ENCODE results near the gene GRIA3.
"Not testable (repeated sequence)": the region's sequence is repeated elsewhere in the genome, so short reads cannot be mapped to it uniquely, and the experiment has no call there.

Gene GRIA3

DNA sequence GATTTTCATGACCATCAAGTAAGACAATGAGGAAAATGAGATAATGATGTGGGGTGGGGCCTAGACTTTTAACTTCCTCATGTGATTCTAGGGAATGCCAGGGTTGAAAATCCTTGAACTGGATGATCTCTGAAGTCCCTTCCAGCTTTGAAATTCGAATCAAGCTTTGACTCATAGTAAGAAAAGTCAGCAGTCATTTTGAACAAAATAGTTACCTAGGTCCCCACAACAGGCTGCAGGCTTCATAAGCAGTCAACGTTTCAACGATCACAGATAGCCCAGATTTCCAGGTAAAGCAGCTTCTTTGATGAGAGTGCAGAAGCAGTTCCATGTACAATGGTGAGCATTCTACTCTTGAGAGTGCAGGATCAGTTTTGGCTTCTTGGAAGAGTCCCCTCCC lies 93.7 kb downstream of the GRIA3 start:
- no peak for FAIRE-seq

DNA sequence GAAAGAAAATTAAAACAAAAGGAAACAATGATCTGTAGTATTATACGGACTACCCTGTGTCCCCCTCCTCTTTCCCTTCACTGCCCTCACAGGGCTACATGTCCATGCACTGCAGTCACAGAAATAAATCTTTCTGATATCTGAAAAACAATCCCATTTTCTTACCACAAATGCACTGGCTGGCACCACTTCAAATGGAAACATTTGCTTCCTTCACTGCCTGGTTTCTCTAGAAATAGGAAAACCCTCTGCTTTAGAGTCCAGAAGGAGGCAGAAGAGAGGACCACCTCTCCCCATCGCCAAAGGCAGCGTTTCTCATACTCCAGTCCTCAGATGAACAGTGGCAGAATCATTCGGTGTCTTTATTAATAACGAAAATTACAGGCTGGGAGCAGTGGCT lies 98.2 kb downstream of the GRIA3 start:
- no peak for FAIRE-seq

DNA sequence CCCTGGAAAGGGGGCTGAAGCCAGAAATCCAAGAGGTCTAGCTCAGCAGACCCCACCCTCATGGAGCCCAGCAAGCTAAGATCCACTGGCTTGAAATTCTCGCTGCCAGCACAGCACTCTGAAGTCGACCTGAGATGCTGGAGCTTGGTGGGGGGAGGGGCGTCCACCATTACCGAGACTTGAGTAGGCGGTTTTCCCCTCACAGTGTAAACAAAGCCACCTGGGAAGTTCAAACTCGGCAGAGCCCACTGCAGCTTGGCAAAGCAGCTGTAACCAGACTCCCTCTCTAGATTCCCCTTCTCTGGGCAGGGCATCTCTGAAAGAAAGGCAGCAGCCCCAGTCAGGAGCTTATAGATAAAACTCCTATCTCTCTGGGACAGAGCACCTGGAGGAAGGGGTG lies 99.3 kb downstream of the GRIA3 start:
- not testable (repeated sequence) for FAIRE-seq

DNA sequence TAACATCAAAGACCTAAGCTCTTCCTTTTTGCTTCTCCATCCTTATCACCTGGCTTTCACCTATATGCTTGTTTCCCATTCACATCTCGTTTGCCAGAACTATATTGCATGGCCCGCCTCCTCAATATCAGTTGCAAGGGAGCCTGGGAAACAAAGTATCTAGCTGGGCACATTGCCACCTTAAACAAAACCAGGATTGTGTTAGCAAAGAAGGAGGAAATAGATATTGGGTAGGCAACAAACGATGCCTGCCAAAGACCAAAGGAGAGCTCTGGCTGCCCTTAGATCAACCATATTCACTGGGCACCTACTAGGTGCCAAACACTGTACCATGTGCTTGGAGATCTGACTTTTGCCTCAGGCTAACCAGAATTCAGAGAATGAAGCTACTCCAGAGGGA lies 107.5 kb downstream of the GRIA3 start:
- no peak for FAIRE-seq

DNA sequence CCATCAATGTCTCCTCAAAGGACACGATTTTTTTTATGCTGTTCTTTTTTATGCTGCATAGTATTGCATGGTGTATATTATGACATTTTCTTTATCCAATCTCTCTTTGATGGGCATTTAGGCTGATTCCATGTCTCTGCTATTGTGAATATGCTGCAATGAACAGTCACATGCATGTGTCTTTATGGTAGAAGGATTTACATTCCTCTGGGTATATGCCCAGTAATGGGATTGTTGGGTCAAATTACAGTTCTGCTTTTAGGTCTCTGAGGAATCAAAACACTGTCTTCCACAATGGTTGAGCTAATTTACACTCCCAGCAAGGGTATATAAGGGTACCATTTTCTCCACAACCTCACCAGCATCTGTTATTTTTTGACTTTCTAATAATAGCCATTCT lies 113.9 kb downstream of the GRIA3 start:
- FAIRE-seq: no peak

DNA sequence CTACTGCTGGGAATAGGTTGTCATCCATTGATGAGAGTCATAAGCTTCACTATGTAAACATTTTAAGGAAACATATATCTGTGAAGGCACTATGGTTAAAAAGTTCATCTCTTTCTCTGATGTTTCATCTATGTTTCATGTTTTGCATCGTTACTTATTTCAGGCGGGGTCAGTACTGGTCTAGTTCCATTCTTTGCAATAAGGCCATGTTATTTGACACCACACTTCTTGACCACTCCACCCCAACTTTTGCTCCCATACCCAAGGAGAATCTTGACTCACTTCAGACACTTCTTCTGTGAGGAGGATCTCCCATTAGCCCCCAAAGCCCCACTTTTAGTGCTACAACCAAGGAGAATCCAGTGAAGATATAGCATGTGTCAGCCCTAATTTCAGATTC lies 119.4 kb downstream of the GRIA3 start:
- FAIRE-seq: no peak

DNA sequence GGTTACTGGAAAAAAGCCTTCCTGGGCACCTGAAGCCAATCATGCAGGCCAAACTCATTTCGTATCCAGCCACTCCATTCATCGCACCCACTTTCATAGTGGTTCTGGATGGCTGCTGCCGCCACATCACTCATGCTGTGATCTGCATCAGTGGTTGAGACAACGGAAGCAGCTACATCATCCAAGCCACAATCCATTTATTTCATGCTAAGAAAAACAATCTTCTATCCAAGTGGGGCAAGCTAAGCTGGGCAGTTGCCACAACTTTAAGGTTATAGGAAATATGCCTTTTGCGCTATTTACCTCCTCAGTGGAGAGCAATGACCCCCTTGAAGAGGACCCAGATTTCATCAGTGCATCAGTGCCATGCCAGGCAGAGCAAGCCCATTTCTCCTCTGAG lies 124.6 kb downstream of the GRIA3 start:
- FAIRE-seq: no peak

DNA sequence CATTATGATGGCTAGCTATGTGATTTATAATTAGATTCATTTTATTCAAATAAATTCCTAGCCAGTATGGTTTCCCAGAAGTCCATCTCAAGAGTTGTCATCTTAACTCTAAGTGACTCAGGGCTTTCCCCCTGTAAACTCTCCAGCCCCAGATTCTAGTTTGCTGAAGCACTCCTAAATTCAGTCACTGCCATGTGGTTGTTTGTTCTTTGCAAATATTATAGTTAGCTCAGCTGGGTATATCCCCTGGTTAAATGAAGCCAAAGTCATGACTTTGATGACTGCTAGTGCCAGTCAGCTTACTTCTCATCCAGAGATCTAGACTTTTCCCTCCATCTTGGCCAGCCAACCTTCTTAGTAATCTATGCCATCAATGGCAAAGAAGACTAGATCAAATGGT lies 126.0 kb downstream of the GRIA3 start:
- no peak for FAIRE-seq

DNA sequence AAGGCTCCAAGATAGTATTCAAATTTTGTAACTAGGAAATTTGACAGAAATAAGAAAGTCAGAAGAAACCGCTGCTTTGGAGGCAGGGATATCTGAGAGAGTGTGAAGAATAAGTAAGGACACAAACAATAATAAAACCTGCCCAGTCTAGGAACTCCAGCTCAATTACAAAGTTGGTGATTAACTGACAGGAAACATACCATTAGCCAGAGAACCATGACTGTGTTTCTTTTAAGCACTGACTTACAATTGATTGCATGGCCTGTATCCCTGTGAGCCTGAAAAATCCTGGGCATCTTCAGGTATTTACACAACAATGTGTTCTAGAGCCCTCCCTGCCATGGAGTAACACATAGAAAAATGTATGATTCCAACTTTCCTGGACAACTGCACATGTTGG lies 127.4 kb downstream of the GRIA3 start:
- FAIRE-seq: no peak

DNA sequence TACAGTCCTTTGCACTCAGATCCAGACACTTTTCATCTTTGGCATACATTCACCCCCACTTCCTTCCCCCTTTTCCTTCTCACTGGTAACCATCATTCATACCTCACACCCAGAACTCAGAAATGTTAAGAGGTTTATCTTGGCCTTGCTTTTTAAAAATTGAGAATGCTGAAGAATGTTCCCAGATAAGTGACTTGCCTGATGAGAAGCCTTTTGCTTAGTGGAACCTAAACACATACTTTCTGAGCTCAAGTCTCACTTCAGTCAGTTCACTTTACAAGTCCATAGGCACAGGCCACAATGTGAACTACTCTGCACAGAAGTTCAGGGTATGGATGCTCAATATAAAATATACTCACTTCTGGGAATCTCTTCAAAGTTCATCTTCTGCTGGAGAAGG lies 129.4 kb downstream of the GRIA3 start:
- FAIRE-seq: no peak

DNA sequence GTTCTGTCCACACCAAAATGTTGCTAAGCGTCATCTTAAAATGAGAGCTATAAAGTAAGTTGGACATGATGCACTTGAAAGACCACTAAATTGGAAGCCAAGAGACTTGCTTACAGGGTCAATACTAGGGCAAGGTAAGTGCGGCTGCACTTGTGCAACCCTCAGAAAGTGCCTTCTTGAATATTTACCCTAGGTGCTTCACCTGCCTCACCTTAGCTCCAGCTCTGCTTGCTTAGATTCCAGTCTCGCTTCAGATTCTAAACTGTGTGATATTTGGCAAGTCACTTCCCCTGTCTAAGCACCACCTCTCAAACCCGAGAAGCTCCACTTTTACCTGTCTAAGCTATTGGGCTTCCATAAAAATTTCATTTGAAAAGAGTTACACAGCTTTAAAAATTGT lies 136.5 kb downstream of the GRIA3 start:
- no peak for FAIRE-seq

DNA sequence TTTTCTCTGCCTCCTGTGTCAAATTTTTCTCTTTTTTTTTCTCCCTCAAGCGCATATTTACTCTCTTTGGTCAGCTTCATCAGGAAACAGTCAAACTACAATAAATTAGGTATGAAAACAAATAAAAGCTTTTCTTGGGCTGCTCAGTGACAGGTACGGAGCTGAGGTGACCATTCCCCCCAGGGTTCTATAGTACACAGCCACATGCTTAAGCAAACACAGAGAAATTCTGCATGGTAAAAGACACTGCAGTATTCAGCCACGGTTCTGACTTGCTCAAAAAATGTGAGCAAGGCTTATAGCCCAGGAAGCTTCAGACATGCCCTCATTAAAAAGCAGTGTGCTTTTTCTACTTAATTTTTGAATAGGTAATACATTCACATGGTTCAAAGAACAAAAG lies 138.5 kb downstream of the GRIA3 start:
- no peak for FAIRE-seq

DNA sequence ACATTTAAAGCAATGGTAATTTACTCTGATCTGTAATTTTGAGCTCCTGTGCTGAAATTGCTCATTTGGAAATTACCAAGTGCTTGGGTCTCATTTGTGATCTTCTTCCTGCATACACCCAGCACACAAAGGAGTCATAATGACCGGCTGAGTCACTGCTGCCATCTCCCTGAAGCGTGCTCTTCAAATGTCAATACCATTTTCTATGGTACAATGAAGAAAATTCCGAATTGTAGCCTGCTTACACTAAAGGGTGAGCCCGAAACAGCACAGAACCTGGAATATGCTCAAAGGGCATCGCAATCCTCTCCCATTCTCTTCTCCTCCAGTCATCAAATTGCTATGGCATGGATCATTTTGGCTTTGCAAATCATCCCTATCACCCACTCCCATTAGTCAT lies 140.5 kb downstream of the GRIA3 start:
- no peak for FAIRE-seq

DNA sequence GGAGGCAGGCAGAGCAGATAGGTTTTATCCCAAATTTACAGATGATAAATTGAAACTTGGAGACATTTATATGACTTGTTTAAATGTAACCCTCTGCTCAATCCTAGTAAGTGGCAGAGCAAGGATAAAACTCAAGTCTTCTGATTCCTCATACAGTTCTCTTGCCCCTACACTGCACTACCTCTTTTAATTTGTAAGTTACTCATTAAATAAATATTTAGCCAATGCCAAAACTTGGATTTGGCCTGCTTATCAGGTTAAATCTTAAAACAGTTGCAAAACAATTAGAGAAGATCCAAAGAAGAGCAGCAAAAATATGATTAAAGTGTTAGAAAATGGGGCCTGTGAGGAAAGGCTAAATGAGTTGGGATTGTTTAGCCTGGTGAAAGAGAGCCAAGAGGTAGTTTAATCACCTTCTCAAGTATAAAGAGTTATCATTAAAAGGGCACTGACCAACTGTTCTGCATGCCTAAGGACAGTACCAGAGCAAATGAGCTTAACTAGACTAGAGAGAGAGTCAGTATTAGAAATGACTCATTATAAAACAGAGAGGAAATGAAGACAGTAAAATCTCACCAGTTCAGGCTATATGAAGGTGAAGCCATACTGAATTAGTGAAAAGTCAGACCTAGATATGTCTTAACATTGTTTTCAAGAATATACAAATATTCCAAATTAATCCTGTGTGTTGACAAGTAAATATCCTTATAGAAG lies 146.3 kb downstream of the GRIA3 start:
- no peak for FAIRE-seq

DNA sequence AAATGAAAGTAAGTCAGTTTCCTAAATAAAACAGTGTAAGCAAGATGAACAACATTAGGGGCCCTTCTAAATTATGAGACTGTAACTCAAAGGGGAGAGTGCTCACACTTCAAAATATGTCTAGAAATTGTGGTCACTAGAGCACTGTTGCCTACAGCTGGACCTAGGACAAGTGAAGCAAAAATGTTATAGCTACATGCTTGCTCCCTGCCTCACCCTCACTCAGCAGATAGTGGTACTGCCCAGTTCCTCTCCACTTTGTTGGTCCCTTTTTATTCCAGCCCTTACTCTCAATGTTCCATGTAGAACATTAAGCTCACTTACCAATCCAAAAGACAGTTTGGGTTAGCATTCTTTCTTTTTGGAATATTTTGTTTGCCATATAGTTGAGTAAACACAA lies 147.3 kb downstream of the GRIA3 start:
- FAIRE-seq: no peak

DNA sequence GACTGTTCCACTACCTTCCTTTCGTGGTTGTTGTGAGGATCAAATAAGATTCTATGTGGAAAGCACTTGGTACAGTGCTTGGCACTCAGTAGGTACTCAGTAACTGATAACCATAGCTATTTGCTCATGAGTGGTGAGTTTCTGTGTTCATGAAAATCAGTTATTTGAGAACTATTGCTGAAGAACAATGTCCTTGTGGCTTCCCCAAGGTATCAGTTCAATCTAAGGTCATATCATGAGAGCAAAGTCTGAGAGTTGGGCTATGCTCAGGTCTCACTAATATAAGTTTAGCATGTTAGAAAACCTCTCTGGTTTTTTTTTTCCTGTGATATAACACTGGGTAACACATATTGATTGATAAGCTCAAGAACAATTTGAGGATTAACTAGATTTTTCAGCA lies 147.8 kb downstream of the GRIA3 start:
- FAIRE-seq: no peak

DNA sequence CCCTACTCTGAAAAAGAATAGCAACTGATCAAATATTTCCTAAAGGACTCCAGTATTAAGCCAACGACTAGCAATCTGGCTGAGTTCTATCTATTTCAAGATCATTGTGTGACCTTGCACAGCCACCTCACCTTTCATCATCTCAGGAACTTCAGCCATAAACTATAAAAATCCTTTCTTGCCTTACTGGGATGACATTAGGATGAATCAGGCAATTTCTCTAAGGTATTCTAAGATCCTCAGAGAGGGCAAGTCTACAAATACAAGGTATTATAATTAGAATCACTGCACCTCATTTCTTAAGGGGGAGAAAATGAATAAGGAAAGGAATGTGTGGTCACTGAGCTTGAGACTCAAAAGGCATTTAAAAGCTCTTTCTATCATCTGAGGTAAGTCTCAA lies 152.6 kb downstream of the GRIA3 start:
- no peak for FAIRE-seq

DNA sequence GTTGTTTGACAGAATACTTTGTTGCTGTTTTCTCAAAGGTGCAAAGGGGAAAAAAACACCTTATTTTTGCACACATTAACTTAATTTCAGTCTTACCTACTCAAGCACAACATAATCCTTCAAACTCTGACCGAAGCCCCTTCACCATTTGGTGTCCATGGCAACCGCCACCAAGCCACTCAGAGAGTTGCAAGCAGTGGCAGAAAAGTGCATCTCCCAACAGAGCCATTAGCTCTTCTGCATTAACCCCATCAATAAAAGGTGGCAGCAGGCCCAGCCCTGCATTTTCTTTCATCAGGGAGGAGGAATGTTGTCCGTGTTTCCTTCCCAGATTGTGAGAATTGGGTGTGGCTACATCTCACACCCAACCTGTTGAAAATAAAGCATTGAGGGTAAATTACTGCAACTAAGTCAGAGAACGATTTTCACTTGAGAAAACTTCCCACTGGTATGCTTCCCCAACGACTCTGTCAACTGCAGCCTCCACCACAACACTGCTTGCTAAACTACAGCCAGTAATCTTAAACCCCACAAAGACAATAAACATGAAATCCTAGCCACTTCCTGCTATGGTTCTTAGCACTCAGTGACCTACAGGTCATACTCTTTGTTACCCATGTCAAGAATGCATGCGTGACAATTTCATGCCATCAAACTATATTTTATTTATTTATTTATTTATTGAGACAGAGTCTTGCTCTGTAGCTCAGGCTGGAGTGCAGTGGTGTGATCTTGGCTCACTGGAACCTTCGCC lies 154.0 kb downstream of the GRIA3 start:
- FAIRE-seq: no peak

DNA sequence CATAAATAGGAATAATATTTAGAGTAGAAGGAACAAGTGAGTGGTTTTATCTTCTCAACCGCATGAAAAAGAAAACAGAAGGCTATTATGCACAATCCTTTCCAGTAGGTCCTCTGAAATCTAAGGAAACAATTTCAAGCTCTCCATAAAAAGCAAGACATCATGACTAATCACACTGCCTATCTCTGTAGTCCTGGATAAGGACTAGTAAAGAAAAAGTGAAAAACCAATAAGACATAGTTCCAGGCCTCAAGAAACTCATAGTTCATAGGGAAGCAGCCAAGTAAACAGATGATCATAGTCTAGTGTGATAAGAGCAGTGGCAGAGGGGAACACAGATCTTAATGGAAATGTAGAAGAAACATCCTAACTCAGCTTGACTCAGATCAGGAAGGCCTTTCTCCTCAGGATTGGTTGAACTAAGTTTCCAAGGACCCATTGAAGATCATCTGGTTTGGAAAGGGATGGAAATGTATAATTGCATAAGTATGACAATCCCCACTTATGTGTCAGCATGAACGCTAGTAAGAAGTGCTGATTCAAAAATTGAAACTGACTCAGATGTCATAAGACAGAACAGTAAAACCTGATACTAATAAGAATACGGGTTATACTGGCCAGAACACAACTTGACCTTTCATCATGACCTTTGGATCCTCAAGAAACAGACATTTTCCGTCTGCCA lies 155.3 kb downstream of the GRIA3 start:
- no peak for FAIRE-seq

DNA sequence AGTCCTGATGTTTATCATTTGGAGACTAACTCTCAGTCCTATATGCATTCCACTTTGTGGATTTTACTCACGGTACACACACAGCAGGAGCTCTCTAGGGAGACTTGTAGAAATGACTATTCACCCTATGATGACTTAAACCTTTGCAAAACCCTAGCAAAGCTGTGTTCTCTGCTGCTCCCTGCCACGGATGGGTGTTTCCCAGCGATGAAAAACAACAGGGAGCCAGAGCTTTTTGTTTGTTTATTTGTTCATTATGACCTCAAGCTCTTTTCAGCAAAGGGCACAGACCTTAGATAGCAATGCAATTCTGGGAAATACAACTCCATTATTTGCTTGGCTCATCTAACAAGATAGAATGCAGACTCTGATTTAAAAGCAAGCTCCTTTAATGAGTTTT lies 156.6 kb downstream of the GRIA3 start:
- no peak for FAIRE-seq

DNA sequence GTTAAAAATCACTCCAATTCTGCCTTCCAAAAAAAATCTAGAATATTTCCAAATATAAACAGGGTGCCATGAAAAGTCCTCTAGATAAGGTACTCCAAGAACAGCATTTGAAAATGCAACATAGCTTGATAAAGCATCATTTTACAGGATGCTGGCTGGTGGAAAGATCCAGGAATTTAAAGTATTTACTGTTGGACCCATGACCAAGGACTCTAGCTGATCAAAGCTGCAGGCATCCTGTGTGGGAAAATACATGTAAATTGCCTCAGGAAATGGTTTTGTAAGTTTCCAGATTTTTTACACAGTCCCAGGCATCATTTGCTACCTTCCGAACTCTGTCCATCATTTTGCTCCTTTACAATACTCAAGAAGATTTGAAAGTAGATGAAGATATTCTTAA lies 164.4 kb downstream of the GRIA3 start:
- no peak for FAIRE-seq

DNA sequence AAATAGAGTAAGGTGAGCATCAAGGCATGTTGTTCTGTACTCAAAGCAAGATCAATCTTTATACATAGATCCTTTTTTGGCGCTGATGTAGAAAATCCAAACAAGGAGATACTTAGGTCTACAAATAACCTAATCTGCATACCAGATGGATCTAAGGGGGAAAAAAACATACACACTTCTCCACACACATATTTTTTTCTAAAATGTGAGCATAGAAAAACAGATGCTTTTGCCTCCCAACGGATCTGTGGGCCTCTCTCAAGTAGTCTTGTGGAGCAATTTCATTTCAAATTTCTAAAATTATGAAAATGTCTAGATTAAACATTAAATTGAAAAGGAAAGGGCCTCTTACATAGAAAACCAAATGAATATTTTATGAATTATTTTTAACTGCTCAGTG lies 166.1 kb downstream of the GRIA3 start:
- no peak for FAIRE-seq

DNA sequence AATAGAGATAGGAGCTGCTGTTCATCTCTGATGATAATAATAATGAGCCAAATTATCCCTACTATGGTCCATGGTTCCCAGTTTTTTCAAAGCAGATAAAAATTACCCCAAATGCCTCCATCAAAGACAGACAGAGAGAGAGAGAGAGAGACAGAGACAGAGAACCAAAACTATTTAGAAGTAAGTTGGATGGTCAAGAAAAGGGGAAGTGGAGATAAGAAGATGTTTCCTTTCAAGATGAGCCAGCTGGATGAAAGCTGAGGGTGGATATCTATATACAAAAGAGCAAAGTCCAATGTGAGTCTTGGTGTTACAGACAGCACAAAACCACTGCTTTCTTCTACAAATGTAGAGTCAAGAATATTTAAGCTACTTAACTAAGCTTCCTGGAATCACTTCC lies 173.9 kb downstream of the GRIA3 start:
- FAIRE-seq: no peak

DNA sequence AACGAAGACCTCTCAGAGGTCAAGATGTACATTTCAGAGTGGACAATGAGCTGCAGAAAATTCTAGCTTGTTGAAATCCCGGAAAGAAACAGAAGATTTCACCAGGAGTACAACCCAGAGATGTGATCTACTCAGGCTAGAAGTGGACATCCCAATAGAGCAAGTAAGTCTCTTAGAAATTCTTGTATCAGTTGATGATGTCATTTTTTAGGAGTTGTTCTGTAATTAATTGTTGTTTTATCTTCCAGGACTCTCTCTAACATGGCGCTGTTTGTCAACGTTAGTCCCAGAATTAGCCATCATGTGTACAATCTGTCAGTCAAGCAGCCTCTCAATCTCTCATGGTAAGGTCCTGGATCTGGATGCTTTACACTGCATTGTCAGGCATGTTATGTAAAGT lies 174.4 kb downstream of the GRIA3 start:
- FAIRE-seq: no peak
